Right forelimb (tissue), 1 donor: ENCODE results near the gene PAQR4.

Experiments used
- DNase-seq: peaks from one replicate; pipeline ENCODE4 v3.0.0-alpha.2; 2018

Gene PAQR4

DNA sequence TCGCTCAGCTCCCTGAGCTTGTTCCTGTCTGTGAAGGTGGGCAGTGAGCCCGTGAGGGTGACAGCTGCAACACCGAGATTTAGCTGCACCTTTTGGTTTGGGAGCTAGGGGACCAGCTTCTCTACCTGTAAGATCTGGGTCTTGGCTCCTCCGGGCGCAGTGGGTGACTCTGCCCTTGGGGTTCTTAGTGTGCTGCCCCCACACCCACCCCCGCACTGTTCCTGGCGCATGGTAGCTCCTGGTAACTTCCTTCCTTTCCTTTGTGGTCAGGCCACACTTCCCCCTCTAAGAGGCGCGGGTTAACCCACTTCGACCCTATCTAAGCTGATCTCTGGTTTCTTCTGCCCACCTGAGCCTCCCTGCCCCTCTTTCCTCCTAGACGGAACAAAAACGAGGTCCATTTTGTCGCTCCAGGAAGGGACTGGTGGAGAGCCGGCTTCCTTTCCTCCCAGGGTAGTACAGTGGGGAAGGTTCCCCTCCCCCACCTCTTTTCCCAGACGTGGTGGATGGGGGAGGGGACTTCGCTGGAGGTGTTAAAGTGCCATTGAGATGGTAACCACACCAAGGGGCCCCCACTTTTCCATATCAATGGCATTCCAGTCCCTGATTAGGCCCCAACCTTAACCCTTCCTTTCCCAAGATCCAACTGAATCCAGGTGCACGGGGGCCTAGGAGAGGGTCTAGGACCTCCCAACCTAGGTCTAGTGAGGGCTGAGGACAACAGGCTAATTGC is 39.0 kb downstream of the PAQR4 start:
- DNase-seq = no peak

DNA sequence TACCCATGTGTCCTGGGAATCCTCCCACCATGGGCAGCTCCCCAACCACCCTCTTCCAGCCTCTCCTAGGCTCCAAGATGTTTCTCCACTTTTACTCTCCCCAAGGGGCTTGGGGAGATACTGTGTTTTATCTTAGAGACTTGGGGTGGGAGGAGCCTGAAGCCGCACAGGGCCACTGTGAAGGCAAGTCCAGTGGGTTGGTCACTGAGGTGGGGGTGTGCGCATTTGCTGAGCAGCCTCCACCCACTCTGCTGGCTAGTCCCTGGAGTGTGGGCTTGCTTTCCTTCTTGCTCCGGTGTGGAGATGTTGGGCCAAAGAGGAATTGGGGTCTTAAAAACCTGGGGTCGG is 39.5 kb downstream of the PAQR4 start:
- DNase-seq = no peak

DNA sequence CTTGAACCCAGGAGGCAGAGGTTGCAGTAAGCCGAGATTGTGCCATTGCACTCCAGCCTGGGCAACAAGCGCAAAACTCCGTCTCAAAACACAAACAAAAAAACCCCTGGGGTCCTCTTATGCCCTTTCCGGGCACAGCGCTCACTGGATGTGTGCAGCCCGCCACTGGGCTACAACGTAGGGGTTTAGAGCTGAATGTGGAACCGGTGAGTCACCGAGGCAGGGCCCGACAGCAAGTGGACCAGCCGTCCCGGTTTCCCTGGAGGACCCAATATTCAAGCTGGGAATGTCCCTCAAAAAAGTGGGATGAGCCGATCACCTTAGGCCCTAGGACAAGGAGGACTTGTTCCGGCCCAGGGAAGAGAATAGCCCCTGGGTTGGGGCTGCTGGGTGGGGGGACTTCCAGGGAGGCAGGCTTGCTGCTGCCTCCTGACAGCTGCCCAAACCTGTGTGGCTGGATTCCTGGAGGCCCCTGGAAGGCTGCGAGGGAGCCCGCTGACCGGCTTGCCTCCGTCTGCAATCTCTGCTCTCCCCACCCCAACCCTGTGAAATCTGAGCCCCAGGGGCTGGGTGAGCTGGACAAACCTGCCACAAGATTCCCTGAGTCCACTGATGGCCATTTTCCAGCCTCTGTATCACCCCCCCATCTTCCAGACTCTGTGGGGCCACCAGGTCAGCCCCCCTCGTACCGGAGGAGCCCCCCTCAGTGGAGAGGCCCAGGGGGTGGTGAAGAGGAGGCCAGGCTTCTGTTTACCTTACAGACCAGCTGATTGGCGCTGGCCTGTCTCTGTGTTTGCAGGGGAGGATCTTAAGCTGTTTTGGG is 40.6 kb downstream of the PAQR4 start:
- no peak for DNase-seq

DNA sequence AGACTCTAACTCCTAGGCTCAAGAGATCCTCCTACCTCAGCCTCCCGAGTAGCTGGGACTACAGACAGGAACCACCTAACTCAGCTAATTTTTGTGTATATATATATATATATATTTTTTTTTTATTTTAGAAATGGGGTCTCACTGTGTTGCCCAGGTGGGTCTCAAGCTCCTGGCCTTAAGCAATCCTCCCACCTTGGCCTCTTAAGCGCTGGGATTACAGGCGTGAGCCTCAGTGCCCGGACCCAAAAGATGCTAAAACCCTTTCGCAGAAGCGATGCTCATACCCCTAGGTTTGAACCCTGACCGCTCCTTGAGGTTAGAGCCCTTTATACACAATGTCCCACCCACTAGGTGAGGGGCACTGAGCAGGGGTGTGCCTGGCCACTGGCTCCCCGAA is 41.4 kb downstream of the PAQR4 start:
- DNase-seq = no peak

DNA sequence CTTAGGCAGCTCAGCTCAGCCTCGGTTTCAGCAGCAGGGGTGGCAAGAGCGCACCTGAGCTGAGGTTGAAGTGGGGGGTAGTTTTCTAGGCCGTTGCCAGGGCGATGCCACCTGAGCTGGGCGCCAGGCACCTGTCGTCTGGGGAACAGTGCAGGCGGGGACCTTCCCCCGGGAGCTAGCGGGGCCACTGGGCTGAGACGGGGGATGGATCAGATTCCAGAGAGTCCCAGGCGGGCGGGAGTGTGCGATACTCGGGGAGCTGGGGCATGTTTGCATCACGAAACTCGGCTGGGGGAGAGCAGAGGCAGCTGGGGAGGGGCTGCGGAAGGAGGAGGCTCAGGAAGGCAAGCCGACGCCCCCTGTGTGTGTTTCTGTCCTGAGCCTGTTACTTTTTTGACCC is 43.1 kb downstream of the PAQR4 start:
- no peak for DNase-seq

DNA sequence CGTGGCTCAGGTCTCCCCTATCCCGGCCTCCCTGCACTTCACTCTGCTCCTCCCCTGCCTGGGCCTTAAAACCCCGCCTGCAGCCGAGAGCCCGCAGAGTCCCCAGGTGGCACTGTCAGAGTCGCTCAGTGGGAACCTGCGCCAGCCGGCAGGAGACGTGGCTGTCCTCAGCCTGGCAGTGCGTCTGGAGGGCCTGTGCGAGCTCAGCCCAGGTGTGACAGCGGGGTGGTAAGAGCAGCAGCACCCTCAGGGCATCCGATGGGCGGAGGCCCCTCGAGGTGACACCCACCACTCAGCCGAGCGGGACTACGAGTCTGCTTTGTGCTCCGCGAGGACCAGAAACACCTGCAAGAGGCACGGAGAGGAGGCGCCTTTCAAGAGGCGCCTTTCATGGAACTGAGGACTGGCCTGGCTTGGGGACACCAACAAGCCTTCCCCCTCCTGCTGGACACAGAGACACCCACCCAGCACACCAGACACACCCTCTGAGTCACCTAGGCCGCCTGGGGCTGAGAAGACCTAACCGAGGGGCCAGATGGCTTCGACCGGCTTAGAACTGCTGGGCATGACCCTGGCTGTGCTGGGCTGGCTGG is 43.8 kb downstream of the PAQR4 start, which contains the start of gene CLDN9:
Gene CLDN9 (plus strand): TSS at position 96 of the 593 bp plus-strand sequence. CDS start 440 bp downstream, at position 536.
- no peak for DNase-seq

DNA sequence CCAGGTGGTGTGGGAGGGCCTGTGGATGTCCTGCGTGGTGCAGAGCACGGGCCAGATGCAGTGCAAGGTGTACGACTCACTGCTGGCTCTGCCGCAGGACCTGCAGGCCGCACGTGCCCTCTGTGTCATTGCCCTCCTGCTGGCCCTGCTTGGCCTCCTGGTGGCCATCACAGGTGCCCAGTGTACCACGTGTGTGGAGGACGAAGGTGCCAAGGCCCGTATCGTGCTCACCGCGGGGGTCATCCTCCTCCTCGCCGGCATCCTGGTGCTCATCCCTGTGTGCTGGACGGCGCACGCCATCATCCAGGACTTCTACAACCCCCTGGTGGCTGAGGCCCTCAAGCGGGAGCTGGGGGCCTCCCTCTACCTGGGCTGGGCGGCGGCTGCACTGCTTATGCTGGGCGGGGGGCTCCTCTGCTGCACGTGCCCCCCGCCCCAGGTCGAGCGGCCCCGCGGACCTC is 44.4 kb downstream of the PAQR4 start:
- DNase-seq = no peak

DNA sequence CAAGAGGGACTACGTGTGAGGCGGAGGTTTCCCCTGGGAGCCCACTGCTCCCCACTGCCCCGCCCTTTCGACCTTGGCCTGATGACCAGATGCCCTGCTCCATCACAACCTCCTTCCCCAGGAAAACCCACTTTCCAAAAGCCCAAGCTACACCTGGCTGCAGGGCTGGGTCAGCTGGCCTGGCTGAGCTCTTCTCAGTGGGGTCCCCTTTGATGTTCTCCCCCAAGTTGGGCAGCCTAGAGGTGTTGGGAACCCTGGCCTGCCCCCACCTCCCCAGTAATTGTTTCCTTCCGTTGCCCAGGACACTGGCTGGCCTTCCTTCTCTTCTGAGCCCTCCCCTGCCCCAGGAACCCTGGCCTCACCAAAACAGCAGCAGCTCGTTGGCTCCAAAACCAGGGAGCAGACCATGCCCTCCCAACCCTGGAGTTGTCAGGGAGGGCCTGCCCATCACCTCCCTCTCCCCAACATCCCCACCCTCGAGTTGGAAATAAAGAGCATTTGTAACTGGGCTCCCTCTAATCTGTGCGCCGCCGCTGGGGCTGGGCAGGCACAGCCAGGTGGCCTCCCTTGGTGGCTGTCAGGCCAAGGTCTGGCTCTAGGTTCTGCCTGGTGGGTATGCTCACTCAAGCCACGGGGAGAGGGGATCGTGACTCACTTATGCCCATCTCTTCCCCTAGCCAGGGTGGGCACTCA is 45.0 kb downstream of the PAQR4 start:
- no peak for DNase-seq

DNA sequence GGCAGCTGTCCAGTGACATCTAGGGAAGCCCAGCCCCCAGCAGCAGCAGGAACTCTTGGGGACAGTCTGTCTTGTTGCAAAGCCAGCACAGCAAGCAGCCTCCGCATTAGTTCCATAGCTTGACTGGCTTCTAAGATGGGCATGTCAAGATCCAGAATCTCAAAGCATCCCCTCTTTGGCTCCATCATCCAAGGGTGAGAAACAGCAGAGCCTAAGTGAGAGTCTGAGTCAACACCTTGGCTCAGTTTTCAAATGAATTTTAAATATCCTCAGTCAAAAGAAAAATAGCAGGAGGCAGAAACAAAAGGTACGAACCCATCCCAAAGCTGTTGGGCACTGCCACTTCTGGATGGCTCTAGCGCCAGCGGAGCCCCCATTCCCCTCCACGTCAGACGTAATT is 45.8 kb downstream of the PAQR4 start:
- no peak for DNase-seq

DNA sequence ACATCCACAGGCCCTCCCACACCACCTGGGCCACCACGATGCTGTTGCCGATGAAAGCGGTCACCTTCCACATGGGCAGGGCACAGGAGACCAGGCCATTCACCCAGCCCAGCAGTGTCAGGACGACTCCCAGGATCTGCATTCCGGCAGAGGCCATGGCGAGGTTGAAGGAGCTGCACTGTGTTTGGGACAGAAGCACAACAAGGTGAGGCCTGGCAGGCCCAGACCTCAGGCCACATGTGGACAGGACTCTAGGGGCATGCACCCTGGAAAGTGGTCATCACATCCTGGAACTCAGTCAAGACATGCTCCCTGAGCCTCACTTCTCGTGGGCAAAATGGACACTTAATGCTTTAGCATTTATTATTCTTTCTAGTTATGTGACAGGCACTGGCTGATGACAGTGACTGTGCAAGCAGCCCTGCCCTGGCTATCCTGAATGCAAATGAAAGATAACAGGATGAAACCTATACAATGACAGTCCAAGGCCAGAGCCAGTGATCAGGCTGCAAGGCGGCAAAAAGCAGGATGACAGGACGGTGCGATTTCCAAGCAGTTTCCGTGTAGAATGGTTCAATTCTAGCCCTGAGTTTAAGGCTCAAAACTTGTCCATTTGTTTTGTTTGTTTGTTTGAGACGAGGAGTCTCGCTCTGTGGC is 46.8 kb downstream of the PAQR4 start:
- no peak for DNase-seq

DNA sequence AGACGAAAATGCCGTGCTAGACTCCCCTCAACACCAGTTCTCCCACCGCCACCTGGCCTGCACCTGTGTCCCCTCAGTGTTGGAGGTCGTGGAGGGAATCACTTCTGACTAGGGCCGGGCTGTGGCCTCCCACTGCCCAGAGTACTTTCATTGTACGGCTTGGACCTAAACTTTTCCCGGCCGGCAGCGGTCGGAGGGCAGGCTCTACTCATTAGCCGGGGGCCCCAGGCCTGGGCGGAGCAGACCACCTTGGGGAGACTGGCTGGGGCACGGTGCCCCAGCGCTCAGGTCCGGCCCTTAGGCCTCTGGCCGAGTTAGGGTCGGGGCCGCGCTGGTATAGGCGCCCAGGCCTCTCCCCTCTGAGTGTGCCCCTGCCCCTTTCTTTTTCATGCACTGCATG is 48.2 kb downstream of the PAQR4 start:
- DNase-seq = no peak

DNA sequence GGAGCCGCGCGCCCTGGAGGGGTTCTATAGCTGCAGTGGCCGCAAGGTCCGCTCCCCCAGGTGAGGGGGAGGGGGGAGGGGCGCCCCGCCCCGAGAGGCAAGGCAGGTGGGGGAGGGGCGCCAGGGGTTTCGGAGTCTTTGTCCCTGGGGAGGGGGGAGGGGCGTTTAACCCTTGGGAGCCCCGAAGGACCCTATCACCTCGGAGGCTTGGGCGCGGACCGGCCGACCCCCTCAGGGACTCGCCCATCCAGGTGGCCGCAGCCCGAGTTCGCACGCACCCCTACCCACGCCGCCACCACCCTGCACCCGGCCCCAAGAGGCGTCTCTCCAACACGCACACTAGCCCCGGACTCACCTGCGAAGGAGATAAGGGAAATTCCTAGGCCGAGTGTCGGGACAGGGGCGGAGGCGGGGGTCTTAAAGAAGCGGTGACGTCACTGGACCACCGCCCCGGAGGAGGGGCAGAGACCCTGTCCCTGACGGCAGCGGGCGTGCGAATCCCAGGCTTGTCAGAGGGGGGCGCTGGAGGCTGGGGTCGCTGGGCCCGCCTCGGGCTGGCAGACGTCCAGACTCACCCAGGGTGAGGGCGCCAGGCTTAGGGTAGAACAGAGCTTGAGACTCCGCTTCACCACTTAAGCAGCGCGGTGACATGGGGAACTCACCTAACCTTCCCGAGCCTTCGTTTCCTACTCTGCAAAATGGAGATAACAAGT is 48.8 kb downstream of the PAQR4 start, which contains the start of gene CLDN6:
Gene CLDN6 (minus strand): TSS at position 390 of the 713 bp plus-strand sequence. CDS start 2,162 bp downstream, outside the sequence.
- DNase-seq = no peak

DNA sequence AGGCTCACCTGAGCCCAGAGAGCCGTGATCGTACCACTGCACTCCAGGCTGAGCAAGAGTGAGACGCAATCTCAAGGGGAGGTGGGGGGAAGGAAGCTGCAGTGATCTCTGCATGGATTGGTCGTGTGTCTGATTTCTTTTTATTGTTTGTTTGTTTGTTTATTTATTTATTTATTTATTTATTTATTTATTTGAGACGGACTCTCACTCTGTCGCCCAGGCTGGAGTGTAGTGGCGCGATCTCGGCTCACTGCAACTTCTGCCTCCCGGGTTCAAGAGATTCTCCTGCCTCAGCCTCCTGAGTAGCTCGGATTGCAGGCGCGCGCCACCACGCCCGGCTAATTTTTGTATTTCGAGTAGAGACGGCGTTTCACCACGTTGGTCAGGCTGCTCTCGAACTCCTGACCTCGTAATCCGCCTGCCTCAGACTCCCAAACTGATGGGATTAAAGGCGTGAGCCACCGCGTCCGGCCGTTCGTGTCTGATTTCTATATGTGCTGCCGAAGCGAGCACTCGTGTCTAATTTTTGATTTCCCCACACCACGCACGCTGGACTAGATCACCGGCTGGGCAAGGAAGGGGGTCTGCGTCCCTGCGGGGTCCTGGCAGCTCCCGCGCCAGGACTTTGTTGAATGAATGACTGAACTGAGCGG is 50.6 kb downstream of the PAQR4 start:
- no peak for DNase-seq

DNA sequence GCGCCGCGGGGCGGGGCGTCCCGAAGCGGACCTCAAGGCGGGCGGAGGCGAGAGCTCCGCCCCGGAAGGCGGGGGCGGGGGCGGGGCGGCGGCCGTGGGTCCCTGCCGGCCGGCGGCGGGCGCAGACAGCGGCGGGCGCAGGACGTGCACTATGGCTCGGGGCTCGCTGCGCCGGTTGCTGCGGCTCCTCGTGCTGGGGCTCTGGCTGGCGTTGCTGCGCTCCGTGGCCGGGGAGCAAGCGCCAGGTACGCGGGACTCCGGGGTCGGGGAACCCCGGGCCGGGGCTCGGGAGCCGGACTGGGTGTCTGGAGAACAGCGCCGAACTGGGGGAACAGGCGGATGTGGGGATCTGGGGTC is 51.1 kb downstream of the PAQR4 start, which contains the start of gene TNFRSF12A:
Gene TNFRSF12A (plus strand): TSS at position 122 of the 357 bp plus-strand sequence. CDS start 30 bp downstream, at position 152.
- peak; percentile 83 for DNase-seq

DNA sequence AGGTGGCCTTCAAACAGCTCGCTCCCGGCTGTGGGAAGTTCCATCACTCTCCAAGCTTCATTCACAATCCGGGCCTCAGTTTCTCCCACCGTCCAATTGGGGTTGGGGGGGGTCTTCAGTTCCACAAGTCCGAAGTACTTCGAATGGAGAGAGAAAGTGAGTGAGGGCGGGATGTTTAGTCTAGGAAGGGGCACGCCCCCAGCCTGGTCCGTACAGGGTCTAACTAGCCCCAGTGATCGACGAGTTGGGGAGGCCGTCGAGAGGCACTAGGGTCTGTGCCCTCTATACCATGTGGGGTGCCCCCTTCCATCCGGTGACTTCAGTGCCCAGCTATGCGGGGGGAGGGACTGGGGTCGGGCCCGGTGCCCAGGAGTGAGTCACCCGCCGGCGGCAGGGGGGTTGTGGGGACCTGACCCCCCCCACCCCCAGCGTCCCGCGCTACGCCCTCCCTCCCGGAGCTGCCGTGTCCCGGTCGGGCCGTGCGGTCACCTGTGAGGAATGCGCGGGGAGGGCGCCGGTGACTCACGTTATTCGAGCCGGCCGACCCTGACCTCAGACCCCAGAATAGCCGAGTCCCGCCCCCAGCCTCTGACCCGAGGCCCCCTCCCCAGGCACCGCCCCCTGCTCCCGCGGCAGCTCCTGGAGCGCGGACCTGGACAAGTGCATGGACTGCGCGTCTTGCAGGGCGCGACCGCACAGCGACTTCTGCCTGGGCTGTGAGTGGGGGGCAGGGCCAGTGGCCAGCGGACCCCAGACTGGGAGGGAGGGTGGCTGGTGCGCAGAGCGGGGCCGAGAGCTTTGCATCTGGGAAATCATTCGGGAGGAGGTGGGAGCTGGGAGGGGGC is 51.7 kb downstream of the PAQR4 start:
- peak; percentile 82 for DNase-seq

DNA sequence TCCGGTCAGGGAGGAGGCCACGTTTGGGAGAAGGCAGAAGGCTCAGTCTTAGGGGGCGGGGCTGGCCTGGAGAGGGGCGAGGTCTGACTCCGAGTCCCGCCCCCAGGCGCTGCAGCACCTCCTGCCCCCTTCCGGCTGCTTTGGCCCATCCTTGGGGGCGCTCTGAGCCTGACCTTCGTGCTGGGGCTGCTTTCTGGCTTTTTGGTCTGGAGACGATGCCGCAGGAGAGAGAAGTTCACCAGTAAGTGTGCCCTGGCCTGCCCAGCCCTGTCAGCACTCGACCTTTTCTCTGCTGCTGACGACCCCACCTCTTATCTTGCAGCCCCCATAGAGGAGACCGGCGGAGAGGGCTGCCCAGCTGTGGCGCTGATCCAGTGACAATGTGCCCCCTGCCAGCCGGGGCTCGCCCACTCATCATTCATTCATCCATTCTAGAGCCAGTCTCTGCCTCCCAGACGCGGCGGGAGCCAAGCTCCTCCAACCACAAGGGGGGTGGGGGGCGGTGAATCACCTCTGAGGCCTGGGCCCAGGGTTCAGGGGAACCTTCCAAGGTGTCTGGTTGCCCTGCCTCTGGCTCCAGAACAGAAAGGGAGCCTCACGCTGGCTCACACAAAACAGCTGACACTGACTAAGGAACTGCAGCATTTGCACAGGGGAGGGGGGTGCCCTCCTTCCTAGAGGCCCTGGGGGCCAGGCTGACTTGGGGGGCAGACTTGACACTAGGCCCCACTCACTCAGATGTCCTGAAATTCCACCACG is 52.5 kb downstream of the PAQR4 start:
- DNase-seq = peak; percentile 66

DNA sequence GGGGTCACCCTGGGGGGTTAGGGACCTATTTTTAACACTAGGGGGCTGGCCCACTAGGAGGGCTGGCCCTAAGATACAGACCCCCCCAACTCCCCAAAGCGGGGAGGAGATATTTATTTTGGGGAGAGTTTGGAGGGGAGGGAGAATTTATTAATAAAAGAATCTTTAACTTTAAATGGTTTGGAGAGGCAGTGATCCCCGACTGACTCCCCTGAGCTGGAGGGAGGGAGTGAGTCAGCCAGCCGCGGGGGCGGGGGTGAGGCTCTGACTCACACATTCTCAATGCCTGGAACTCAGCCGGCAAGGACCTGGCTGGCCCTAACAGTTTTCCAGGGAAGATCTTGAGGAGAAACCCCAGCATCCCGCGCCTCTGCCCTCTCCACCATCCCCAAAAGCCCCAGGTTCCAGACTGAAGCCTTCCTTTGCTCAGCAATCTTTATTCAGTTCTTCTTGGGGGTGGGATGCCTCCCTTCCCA is 53.1 kb downstream of the PAQR4 start:
- DNase-seq = peak; percentile 90

DNA sequence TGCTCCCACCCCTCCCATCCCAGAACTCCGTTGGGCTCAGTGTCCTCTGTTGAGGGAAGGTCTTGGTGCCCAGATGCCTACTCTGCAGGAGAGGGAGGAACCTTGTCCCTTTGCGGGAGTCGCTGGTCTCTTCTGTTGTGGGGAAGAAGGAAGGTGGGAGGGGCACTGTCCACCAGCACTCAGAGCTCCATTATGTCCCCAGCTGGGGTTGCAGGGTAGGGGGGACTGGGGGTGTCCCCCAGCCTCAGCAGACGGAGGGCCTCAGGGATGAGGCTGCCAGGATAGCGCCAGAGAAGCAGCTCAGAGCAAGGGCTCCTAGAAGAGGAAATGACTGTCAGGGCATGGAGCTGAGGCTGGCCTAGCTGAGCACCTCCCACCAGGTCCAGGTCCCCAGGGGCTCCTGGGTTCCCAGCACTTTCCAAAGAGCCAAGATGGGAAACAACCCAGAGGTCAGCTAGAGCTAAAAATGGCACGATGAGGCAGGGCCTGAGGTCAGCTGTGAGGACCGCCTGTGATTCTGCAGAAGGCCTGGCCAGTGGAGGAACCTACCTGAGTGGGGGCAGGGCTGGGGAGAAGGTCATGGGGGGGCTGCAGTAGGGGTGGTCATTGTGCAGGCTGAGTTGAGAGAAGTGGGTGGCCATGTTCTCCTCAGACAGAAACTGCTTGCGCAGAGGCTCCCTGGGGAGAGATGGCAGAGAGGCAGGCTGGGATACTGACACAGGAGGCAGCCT is 53.7 kb downstream of the PAQR4 start:
- DNase-seq = no peak
